ENCODE results near the gene RBM33. TPM values are rescaled to one million over a fixed set of nuclear protein-coding genes. Genes with fewer than 3 reads are reported as not detected.

RBM33 gene
- total RNA-seq, 1 donor: 23.7 TPM

DNA sequence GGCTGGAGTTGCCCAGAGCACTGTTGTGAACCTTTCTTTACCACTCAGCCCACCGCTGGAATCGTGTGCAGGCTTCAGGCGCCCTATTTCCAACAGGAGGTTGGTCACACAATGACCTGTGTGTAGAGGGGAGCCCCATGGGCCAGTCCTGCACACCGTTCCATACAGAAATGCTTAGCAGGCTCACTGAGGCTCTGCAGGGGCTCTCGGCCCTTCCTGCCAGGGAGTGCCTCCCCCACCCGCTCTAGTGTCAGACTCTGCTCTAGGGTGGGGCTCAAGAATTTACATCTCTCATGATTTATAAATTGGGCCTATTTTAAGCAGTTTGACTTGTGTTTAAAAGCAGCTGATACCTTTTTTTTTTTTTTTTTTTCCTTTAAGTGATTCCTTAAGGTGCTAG is 125.8 kb downstream of the RBM33 start:
- peak; percentile 44 for DNase-seq (ENCODE audit: low read depth)
- TF ChIP-seq, protein P1, sequence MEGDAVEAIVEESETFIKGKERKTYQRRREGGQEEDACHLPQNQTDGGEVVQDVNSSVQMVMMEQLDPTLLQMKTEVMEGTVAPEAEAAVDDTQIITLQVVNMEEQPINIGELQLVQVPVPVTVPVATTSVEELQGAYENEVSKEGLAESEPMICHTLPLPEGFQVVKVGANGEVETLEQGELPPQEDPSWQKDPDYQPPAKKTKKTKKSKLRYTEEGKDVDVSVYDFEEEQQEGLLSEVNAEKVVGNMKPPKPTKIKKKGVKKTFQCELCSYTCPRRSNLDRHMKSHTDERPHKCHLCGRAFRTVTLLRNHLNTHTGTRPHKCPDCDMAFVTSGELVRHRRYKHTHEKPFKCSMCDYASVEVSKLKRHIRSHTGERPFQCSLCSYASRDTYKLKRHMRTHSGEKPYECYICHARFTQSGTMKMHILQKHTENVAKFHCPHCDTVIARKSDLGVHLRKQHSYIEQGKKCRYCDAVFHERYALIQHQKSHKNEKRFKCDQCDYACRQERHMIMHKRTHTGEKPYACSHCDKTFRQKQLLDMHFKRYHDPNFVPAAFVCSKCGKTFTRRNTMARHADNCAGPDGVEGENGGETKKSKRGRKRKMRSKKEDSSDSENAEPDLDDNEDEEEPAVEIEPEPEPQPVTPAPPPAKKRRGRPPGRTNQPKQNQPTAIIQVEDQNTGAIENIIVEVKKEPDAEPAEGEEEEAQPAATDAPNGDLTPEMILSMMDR (IDR thresholded peaks at IDR 0.05; ENCODE audit: insufficient read depth, low read depth, low read length): no peak
- H3K4me3 ChIP-seq (ENCODE audit: low read depth, low read length): no peak overlapping the region

DNA sequence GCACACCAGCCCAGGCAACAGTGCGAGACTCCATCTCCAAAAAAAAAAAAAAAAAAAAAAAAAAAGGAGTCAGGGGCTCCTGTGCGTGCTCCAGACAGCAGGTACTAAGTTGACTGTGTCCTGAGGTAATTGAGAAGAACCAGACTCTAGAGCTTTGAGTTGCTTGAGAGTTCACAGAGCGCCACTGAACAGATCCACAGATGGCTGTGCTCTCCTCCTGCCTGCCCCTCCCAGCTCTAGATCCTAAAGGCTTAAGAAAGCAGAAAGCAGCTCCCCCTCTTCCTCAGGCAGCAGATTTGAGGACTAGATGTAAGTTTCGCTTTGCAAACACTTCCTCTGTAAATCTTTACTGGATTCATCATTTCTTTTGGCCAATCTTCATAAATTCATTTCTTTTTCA is 129.1 kb downstream of the RBM33 start:
- no peak overlapping the region for H3K4me3 ChIP-seq (ENCODE audit: low read depth, low read length)
- peak; percentile 58 for DNase-seq (ENCODE audit: low read depth)
- TF ChIP-seq, protein P1 (IDR thresholded peaks at IDR 0.05; ENCODE audit: insufficient read depth, low read depth, low read length): no peak

DNA sequence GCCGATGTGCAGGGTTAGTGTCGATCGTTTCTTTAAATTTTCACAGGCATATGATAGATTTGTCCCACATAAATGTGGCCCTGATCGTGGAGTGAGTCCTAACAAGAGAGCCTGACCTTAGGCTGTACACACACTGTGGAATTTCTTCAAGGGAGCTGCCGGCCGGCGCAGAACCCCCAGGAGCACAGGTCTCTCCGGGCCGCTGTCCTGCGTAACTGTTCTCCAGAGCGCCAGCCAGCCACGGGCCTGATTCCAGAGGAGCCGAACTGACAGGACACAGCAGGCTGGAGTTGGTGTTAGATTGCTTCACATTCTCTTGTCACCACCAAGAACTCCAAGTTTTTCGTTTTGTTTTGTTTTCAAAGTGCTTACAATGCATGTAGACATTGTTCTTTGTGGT is 130.5 kb downstream of the RBM33 start:
- DNase-seq (ENCODE audit: low read depth): no peak
- no peak overlapping the region for H3K4me3 ChIP-seq (ENCODE audit: low read depth, low read length)

DNA sequence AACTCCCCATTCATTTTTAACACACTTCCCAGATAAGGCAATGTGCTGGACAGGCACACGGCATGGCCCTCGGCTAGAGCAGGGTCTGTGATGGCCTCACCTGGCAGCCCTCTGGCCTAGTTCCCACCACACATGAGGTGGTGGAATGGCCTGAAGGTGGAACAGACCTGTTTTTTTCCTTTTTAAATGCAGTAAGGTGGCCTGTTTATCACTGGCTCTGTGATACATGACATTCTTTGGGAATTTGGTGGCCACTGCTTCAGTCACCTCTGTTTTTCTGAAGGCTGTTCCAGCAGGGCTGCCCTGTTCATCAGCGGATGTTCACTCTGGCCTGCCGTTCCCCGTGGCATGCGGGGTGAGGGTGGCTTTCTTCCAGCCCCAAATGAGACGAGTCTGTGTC is 131.2 kb downstream of the RBM33 start:
- TF ChIP-seq, protein P1 (IDR thresholded peaks at IDR 0.05; ENCODE audit: insufficient read depth, low read depth, low read length): no peak
- DNase-seq (ENCODE audit: low read depth): no peak
- no peak overlapping the region for H3K4me3 ChIP-seq (ENCODE audit: low read depth, low read length)

More for the DNA sequence above, 130.5 kb downstream of the RBM33 start:
- TF ChIP-seq, protein P1 (IDR thresholded peaks at IDR 0.05; ENCODE audit: insufficient read depth, low read depth, low read length): no peak

DNA sequence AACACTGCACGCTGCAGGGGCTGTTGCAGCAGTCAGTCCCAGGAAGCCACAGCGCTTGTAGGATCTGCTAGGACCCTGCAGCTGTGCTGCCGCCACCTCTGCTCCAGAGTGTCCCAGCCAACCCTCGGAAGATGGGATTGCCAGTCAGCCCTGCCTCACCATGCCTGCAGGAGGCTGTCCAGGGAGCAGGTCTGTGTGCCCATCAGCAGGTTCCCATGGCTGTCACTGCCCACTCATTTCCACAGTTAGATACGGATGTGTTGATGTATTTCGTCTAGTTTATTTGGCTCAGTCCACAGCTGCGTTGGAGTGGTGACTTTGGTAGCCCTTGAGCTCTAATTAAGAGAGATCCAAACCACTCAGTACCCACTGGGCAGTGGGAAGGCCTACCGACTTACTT is 132.1 kb downstream of the RBM33 start:
- TF ChIP-seq, protein P1 (IDR thresholded peaks at IDR 0.05; ENCODE audit: insufficient read depth, low read depth, low read length): no peak
- H3K4me3 ChIP-seq (ENCODE audit: low read depth, low read length): no peak overlapping the region
- no peak for DNase-seq (ENCODE audit: low read depth)

DNA sequence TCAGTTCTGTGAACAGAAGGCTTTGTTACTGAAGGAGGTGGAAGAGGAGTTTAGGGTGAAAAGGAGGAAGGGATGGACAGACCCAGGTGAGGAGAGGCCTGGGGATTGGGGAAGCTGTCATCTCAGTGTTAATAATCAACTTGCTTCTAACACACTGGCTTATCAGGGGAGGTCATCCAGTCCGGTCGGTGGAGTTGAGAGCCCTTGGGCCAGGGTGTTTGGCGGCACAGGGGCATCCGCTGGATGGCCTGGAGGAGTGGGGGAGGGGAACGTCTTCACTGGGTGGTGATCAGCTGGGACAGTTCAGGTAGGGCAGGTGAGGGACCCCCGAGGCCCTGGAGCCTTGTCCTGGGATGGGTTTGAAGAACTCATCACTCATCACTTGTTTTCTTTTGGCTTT is 133.9 kb downstream of the RBM33 start:
- H3K4me3 ChIP-seq (ENCODE audit: low read depth, low read length): no peak overlapping the region
- TF ChIP-seq, protein P1 (IDR thresholded peaks at IDR 0.05; ENCODE audit: insufficient read depth, low read depth, low read length): no peak
- DNase-seq (ENCODE audit: low read depth): no peak

DNA sequence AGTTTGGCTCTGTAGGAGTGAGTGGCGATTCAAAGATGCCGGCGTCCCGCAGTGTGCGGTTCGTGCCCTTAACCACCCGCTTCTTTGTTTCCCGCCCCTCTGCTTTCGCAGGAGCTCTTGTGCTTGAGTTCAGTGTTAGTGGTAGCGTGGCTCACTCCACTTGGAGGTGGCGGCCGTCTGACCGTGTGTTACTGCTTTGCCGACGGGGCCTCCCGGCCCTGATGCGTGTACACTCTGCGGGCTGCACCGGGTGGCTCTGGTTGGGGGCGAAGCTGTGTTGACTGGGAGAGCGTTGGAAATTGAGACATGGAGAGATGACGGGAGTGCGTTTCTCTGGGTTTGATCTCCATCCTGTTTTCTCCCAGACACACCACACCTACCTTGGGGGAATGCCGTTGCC is 136.4 kb downstream of the RBM33 start:
- TF ChIP-seq, protein P1 (IDR thresholded peaks at IDR 0.05; ENCODE audit: insufficient read depth, low read depth, low read length): no peak
- DNase-seq (ENCODE audit: low read depth): no peak
- H3K4me3 ChIP-seq (ENCODE audit: low read depth, low read length): no peak overlapping the region

Data from fibroblast of villous mesenchyme (primary cell).